ENCODE data around the gene AIF1. TPM values are rescaled to one million over a fixed set of nuclear protein-coding genes. Genes with fewer than 3 reads are reported as not detected.

The AIF1 gene
- 100 to 1,000 TPM in 1 of 4 donors, 10 to 100 TPM in 1, 1 to 10 TPM in 2; 6.1 to 112 (median 11.2) TPM for total RNA-seq

DNA sequence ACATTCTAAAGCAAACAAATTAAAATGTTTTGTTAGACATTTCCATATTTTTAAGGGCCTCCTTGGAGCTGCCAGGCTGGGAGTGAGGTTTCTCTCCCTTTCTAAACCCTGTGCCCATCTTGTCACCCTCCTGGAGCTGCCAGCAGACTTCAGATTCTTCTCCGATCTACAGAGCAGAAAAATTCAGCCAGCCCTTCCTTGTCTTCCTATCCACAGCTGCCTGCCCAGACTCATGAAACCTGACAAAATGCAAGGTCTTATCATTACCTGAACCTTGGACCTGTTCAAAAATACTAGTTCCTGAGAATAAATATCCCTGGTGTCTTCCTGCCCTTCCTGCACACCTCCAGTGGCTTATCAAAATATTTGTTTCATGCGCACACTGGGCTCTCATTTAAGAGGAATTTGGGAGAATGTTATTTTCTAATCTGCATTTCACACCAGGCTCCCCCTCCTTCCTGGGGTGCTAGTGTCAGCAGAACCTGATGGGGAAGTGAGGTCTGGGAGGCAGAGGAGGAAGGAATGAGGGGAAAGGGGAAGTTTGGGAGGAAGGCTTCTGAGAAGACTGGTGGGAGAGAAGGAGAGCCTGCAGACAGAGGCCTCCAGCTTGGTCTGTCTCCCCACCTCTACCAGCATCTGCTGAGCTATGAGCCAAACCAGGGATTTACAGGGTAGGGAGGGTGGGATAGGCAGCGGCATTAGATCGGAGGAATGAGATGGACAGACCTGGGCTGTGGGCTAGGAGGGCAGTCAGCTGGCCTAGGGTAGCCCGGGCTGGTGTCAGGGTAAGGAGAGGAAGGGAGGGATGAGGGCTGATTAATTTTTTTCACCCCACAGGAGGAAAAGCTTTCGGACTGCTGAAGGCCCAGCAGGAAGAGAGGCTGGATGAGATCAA is at the start of gene AIF1:
AIF1 (plus strand) TSS at position 551 of the 895 bp plus-strand sequence; CDS start at position 647, 96 bp downstream.
- peak within 1 kb of the TSS; percentile 17 to 70 (median 46) for H3K27ac ChIP-seq
- no peaks in the 10 kb centered on the region for H3K36me3 ChIP-seq
- no peaks in the 10 kb centered on the region for H3K9me3 ChIP-seq
- H3K4me1 ChIP-seq, result peaks cover 0 to 14% (median 8%) of the 10 kb centered on the region in 4 donors
- H3K27me3 ChIP-seq, result no peaks in the 10 kb centered on the region
- no peak for TF ChIP-seq POLR2A (IDR thresholded peaks at IDR 0.05)
- TF ChIP-seq, protein P1, sequence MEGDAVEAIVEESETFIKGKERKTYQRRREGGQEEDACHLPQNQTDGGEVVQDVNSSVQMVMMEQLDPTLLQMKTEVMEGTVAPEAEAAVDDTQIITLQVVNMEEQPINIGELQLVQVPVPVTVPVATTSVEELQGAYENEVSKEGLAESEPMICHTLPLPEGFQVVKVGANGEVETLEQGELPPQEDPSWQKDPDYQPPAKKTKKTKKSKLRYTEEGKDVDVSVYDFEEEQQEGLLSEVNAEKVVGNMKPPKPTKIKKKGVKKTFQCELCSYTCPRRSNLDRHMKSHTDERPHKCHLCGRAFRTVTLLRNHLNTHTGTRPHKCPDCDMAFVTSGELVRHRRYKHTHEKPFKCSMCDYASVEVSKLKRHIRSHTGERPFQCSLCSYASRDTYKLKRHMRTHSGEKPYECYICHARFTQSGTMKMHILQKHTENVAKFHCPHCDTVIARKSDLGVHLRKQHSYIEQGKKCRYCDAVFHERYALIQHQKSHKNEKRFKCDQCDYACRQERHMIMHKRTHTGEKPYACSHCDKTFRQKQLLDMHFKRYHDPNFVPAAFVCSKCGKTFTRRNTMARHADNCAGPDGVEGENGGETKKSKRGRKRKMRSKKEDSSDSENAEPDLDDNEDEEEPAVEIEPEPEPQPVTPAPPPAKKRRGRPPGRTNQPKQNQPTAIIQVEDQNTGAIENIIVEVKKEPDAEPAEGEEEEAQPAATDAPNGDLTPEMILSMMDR (IDR thresholded peaks at IDR 0.05), result no peak
- DNase-seq, result no peak
- peak within 1 kb of the TSS in 2 of 4 donors; percentile 7 to 15 for H3K4me3 ChIP-seq

DNA sequence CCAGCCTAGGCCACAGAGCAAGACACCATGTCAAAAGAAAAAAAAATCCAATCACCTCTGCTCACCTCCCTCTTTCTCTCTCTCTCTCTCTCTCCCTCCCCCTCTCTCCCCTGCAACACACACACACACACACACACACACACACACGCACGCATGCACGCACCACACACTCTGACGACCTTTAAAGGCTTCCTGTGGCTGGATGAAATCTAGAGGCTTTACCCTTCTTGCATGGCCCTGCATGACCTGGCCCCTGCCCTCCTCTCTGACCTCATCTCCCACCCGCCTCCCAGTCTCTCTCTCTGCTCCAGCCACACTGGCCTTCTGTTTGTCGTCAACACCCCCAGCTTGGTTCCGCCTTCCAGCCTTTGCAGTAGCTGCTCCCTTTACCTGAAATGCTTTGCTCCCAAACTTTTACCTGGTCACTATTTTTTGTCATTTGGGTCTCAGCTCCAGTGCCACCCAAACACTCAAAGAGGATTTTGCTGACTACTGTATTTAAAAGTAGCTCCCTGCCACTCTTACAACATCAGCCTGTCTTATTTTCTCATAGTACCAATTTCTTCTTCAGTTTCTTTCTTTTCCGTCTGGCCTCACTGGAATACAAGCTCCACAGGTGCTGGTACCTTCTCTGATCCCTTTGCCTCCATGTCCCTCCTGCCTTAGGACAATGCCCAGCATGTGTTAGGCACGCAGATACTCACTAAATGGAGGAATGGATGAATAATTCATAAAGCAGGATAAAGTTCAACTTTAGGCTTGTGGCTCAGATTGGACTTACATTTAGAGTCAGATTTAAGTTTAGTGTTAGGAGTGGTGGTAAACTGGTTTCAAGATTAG is 47.3 kb upstream of the AIF1 start:
- no peak for DNase-seq
- peaks cover 0 to 8% (median 3%) of the 10 kb centered on the region in 4 donors for H3K4me1 ChIP-seq
- H3K27me3 ChIP-seq, result no peaks in the 10 kb centered on the region
- peak overlapping the region in 1 of 4 donors; percentile 73 for H3K27ac ChIP-seq
- H3K4me3 ChIP-seq, result no peak overlapping the region
- no peaks in the 10 kb centered on the region for H3K9me3 ChIP-seq
- TF ChIP-seq POLR2A (IDR thresholded peaks at IDR 0.05), result no peak
- TF ChIP-seq, protein P1 (IDR thresholded peaks at IDR 0.05), result no peak
- no peaks in the 10 kb centered on the region for H3K36me3 ChIP-seq

DNA sequence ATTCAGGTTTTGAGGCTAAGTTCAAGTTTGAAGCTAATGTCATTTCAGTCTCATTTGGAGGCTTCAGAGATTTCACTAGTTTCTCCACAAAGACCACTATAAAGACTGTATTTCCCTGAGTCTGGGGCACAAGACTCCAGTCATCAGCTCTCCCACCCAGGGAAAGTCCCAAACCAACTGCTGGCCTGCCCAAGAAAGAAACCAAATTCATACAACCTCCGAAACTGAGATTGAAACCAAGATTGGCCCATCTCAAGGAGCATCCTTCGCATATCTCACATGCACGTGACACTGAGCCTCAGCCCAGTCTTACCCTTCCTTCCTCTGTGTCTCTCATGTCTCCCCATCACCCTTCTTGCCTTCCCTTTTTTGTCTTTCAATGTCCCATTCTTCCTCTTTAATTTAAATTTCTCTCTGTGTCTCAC is 46.5 kb upstream of the AIF1 start:
- Histone ChIP-seq H3K9me3 (no peaks in the 10 kb centered on the region), H3K36me3 (no peaks in the 10 kb centered on the region), H3K4me3 (no peak overlapping the region), H3K4me1 (peaks cover 0 to 14% (median 3%) of the 10 kb centered on the region in 4 donors), H3K27me3 (no peaks in the 10 kb centered on the region), H3K27ac (peak overlapping the region in 1 of 4 donors; percentile 73)
- peak in 2 of 3 donors; percentile 81 to 82 for DNase-seq
- no peak for TF ChIP-seq POLR2A (IDR thresholded peaks at IDR 0.05)
- TF ChIP-seq, protein P1 (IDR thresholded peaks at IDR 0.05), result no peak

DNA sequence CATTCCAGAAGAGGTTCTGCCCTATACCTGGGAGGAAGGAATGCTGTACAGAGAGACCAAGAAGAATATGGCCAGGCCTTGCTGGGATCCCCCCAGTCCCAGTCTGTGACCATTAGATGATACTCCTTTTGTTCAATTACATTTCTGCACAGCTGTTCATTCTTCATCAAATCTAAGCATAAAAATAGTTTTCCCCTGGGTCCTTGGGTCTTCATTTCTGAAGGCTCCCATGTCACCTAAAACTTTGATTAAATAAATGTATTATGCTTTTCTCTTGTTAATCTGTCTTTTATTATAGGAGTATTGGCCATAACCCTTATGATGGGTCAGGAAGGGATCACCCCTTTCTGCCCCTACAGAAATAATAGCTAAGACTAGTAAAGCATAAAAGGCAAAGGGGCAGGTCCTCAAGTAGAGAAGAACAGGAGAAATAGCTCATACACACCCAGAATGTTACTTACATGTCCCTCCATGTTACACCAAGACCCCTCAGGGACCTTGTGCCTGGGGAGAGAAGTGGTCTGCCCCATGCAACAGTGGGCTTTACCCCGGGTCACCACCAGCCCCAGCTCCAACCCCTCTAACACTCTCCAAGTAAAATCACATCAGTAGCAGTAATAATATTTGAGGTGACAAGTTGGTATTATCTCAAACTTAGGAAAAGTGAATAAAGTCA is 45.0 kb upstream of the AIF1 start:
- no peaks in the 10 kb centered on the region for H3K9me3 ChIP-seq
- H3K27ac ChIP-seq, result peak overlapping the region in 1 of 4 donors; percentile 73
- TF ChIP-seq, protein P1 (IDR thresholded peaks at IDR 0.05), result no peak
- no peak for TF ChIP-seq POLR2A (IDR thresholded peaks at IDR 0.05)
- H3K27me3 ChIP-seq, result no peaks in the 10 kb centered on the region
- H3K4me3 ChIP-seq, result no peak overlapping the region
- H3K36me3 ChIP-seq, result no peaks in the 10 kb centered on the region
- DNase-seq, result no peak
- peaks cover 0 to 20% (median 3%) of the 10 kb centered on the region in 4 donors for H3K4me1 ChIP-seq
